Measurements from ENCODE around the gene STK32B.

The STK32B gene

DNA sequence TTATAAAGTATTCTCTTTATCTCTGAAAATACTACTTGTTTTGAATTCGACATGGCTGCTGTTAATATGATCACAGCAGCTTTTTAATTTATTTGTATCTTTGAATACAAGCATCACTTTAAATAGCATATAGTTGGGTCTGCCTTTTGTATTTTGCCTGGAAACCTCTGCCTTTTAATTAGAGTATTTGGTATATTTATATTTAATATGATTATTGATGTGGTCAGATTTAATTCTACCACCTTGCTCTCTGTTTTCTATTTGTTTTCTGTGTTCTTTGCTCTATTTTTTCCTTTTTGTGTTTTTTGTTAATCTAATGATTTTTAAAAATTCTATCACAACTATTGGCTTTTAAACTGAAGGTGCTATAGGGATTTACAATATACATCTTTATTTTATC is 21.7 kb downstream of the STK32B start:
- no peak for DNase-seq

DNA sequence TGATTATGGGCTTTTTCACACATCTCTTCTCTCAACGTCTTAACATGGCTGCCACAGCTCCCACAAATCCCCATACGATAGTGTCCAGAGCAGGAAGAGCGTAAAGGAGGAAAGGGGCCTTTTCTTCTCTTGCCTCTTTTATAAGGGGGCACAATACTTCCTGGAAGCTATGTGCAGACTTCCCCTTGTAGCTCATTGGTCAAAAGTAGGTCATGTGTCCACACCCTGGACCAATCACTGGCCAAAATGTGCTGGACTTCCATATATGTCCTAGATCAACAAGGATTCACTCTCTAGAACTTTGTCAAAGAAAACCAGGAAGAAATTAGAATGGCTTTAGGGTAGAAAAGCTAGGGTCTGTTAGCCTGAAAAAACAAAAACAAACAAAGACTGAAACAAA is 26.7 kb downstream of the STK32B start:
- DNase-seq: no peak

DNA sequence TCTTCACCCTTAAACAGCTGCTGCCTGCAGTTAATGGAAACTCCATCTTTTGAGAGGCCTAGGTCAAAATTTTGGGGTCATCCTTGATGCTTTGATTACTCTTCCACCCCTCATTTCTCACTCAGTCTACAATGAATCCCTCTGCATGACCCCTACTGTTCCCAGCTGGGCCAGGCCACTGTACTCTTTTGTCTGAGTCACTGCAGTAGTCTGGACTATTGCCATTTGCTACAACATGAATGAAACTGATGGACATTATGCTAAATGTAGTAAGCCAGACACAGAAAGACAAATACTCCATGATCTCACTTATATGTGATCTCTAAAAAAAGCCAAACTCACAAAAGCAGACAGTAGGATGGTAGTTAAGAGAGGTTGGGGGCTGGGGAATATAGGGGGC is 28.3 kb downstream of the STK32B start:
- peak; percentile 22 for DNase-seq

DNA sequence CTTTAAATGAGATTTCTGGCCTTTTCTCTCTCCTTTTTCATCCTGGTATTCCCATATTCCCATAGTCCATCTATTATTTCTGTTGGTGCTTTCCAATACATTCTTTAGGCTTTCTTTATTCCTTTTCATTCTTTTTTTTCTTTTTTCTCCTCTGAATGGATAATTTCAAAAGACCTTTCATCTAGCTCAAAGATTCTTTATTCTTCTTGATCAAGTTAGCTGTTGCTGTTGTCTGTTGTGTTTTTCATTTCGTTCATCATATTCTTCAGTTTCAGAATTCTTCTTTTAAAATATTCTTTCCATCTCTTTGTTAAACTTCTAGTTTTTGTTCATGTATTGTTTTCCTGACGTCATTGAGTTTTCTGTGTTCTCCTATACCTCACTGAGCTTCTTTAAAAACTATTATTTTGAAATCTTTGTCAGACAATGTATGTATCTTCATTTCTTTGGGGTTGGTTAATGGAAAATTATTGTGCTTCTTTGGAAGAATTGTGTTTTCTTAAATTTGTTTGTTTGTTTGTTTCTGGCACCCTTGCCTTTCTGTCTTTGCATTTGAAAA is 30.2 kb downstream of the STK32B start:
- no peak for DNase-seq

DNA sequence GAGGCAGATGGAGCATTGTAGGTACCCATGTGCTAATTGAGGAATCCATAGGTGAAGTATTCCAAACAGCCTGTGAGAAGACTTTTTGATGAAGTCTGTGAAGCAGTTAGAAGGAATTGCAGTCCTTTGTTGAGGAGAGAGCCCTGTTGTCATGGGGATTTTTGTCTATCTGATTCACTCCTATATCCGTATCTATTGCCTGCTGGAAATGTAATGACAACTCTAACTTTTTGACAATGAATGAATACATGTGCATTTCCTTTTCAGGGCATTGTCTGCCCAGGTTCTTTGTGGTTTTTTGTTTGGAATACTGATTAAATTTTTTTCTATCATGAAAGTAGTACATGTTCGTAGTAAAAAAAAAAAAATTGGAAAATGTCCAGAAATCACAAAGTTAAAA is 31.1 kb downstream of the STK32B start:
- no peak for DNase-seq

DNA sequence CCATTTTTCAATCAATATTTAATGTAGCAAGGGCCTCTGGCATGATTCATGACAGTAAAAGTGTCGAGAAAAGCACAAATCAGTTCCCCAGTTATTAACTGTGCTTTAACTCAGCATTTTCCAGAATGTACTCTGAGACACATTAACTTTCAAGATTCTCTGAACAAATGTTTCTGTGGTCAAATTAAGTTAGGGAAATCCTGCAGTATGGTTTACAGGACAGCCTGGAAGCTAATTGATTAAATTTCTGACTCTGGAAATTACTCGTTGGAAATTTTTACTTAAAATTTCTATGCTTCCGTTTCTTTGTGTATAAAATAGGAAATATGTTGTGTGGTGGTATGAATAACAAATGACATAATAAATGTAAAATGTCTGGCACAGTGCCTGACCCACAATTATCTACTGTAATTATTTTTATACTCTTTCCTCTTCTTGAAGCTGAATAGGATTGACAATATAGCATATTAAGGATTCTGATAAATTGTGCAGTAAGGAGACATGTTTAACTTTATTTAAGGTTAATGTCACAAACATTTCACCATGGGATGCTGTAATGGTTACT is 33.7 kb downstream of the STK32B start:
- no peak for DNase-seq

DNA sequence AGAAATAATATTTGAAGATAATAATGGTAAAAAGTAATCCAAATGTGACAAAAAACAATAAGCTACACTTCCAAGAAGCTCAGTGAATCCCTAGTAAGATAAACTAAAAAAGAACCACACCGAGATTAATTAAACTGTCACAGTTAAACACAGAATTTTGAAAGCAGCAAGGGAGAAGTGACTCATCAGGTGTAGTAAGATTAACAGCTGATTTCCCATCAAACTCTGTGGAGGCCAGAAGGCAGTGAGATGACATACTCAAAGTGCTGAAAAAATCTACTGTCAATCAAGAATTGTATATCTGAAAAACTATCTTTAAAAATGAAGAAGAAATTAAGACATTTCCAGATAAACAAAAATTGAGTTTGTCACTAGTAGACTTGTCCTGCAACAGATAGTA is 35.3 kb downstream of the STK32B start:
- DNase-seq: no peak

DNA sequence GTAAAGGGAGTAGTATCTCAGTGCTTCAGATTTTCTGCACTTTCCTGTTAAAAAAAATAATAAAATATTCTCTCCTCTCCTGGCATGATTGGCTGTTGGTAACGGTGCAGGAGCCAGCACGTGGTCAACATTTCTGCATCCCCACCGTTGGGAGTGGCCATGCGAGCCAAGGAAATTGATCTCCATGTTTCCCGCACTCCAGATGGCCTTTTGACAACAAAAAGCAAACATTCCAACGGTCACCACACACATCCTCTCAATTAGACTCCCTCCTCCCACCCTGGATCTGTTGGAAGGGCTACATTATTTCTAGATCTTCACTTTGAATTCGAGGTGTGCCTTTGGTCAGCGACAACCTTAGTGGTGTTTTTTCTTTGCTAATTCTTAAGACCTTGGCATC is 45.0 kb downstream of the STK32B start:
- no peak for DNase-seq

DNA sequence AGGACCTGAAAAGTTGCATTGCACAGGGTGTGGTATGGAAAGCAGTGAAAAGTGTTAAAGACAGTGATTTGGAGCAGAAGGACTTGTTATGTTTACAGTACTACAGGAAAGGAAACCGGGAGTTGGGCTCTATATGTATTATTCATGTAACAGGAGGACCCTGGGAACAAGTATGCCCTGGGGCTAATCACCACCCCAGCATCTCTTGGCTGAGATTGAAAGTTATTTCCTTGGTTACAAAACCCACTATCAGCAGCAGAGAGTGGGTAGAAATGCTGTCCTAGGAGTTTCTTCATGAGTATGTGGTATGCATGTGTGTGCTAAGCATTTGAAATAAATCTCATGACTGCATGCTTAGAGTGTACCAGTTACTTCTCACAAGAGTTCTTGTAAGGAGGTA is 46.9 kb downstream of the STK32B start:
- no peak for DNase-seq

DNA sequence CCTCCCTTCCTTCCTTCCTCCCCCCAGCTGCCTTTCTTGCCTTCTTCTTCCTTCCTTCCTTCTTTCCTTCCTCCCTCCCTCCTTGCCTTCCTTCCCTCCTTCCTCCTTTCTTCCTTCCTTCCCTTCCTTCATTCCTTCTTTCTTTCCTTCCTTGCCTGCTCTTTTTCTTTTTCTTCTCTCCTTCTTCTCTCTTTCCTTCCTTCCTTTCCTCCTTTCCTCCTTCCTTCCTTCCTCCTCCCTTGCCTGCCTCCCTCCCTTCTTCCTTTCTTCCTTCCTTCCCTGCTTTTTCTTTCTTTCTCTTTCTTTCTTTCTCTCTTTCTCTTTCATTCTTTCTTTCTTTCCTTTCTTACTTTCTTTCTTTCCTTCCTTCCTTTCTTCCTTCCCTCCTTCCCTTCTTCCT is 49.1 kb downstream of the STK32B start:
- no peak for DNase-seq

DNA sequence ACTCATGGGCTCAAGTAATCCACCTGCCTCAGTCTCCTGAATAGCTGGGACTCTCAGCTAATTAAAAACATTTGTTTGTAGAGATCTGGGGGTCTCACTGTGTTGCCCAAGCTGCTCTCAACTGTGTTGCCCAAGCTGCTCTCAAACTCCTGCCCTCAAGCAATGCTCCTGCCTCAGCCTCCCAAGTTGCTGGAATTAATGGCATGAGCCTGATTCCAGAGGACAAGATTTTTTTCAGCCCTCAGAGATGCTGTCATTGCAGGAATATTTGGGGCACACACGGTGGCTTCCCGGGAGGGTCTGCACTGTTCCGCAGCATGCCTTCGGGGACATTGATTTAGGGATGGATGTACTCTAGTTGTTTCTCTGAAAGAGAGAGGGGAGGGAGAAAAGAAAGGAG is 49.7 kb downstream of the STK32B start:
- no peak for DNase-seq

DNA sequence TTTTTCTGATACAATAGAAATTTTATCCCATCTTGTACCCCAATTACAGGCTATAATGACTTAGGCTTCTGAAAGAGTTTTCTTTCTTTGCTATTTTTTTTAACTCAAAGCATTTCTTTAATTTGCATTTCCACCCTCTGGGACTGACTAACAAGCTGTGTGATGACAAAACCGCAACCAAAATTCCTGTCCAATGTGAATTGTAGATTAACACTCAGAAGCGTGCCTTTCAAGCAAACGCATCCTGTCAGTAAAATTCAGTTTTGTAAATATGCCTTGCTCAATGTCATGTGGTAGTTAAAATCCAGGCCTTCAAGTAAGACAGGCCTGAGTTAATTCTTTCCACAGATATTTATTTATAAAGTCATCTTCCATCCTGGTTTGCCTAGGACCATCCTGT is 50.3 kb downstream of the STK32B start:
- DNase-seq: no peak

DNA sequence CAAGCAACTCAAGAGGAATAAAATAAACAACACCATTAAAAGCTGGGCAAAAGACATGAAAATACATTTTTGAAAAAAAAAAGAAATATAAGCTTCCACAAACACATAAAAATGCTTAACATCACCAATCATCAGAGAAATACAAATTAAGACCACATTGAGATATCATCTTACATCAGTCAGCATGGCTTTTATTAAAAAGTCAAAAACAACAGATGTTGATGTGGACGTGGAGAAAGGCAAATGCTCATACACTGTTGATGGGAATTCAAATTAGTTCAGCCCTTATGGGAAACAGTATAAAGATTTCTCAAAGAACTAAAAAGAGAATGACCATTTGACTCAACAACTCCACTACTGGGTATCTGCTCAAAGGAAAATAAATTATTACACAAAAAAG is 59.6 kb downstream of the STK32B start:
- DNase-seq: no peak

DNA sequence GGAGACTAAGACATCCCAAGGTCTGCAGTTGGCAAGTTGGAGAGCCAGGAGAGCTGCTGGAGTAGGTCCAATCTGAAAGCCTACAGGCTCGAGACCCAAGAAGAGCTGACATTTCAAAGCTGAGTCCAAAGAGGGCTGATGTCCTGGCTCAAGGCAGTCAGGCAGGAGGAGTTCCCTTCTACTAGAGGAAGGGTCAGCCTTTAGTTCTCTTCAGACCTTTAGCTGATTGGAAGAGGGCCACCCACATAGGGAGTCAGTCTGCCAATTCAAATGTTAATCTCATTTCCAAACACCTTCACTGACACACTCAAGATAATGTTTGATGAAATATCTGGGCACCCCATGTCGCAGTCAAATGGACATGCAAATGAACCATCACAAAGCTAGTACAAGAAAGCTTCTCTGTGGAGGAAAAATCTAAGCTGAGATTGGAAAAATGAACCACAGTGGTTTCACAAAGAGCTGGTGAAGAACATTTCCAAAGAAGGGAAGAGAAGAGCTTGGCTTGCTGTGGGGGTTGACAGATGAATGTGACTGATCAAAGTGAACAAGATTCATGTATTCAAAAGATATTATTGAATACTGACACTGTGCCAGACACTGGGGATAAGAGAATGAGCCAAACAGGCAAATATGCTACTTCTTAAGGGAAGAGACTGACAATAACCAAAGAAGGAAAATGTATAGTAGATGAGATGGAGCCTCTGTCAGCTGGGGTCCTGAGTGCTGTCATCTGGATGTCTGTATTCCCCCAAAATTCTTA is 61.2 kb downstream of the STK32B start:
- DNase-seq: no peak

DNA sequence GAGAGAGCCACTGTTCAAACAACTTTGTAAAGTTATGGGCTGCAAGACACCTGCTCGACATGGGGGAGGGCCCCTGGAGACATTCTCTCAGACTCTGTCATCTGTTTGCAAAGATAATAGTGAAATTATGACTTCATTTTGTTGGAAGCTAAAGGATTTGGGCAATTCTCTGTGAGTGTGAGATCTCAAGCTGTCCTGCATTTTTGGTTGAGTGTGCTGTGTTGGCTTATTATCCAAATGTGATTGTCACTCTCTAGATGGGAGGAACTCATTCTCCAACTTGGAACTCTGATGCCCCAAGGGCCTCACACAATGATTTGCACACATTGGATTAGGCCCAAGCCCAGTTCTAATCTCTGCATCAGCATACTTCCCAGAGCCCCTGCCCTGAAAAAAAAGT is 63.7 kb downstream of the STK32B start:
- DNase-seq: no peak

DNA sequence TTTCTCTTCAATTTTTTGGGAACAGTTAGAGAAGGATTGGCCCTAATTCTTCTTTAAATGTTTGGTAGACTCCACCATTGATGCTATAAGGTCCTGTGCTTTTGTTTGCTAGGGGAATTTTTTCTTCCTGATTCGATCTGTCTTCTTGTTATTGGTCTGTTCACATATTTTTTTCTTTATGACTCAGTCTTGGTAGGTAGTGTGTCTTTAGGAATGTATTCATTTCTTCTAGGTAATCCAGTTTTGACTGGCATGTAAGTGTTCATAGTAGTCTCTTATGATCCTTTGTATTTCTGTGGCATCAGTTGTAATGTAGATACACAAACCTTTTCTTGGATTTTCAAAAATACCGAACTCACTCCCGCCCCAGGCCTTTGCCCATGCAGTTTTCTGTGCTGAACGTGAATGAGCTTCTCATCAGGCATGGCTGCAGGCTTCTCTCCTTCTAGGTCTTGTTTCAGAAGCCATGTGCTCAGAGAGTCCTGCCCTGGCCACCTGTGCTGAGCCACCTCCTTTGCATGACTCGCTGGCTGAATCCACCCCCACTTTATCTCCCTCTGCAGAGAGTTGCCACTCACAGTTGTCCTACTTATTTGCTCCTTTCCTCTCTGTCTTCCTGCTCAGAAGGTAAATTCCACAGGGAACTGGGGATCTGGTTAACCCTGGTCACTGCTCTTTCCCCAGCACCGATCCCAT is 67.0 kb downstream of the STK32B start:
- DNase-seq: no peak

DNA sequence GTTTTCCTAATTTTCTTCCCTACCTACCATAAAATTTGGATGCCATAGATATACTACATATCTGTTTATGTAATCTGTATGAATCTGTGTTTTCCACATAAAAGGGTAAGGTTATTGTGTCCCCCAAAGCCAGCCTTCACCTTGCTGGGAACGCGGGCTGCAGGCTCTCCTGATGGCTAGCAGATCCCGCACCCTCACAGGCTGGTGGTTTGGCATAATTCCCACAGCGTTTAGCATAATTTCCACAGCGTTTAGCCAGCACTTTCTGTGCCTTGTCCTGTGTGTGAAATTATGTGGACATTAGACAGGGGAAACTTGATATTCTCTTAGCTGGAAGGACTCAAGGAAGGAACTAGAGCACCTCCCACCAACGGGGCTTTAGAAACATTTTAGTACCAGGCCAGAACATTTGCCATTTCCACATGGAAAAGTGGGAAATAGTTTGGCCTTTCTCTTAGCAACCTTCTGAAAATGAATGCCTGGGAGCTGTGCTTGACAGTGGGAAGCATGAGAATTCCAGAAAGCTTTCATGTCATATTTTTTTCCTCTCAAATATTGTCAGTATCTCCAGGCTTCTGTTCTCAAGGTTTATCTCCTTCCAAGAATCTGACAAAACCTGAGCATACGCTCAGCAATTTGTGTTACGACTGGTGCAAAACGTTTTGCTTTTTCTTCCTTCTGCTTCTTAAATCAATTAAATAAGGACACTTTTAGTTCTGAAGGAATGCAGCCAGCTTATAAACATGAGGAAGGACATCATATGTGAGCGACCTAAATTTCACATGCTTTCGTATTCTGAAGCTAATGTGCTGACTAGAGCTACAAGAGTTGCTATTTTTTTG is 67.9 kb downstream of the STK32B start:
- DNase-seq: no peak

DNA sequence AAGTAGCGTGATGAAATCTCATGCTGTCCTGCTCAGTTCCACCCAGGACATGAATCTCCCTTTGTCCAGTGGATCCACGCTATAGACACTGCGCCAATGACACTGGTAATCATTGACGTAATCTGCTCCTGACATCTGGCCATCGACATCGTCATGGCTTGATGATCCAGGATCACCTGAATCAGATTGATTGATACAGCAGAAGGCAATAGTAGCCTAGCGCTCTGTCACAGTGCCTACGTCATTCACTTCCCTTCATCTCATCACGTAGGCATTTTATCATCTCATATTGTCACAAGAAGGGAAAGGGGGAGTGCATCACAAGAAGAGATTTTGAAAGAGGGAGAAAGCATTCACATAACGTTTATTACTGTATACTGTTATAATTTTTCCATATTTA is 68.8 kb downstream of the STK32B start:
- no peak for DNase-seq

DNA sequence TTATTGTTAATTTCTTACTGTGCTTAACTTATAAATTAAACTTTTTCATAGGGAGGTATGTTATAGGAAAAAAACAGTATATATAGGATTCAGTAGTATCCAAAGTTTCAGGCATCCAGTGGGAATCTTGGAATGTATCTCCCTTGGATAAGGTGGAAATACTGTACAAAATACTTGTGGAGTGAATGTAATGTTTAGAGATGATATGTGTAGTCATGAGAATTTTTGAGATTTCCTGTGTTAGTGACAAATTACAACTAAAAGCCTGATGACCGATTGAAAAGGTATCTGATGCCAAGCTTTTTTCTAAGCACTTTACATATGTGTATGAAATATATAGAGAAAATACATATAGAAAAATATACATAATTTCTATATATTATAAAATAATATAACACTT is 69.2 kb downstream of the STK32B start:
- no peak for DNase-seq

DNA sequence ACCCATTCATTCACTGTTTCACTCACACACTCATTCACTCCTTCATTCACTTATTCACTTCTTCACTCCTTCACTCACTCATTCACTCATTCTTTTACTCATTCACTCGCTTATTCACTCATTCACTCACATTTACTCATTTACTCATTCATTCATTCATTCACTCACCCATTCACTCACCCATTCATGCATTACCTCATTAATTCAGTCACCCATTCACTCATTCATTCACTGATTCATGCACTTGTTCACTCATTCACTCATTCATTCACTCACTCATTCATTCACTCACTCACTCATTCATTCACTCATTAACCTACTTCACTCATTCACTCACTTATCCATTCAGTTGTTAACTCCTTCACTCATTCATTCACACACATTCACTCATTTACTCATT is 70.8 kb downstream of the STK32B start:
- DNase-seq: no peak

DNA sequence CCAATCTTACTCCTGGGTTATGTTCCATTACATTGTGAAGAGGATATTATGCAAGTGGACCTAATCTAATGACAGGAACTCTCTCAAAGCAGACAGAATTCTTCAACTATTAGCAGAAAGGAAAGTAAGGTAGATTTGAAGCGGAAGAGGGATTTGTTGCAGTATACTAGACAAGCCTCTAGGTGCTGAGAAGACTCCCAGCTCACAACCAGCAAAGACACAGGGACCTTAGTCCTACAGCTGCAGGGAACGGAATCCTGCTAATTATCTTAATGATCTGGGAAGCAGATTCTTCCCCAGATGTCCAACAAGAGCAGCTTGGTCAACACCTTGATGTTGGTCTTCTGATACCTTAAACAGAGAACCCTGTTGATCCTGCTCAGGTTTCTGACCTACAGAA is 73.6 kb downstream of the STK32B start:
- peak; percentile 50 for DNase-seq

DNA sequence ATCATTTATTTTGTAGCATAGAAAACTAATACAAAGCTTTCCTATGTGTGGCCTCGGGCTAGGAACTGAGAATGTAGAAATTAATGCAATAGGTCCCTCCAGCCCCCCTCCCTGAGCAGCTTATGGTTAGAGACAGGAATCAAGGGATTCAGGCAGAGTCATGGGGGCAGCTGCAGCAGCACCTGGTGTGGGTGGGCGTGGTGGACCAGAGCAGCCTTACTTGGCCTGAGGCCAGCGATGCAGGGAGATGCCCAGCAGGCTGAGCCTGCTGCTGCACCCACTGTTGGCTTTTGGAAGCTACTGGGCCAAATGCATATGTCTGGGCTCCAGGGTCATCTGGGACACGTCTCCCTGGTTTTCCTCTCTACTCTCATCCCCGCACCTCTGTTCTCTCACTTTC is 74.0 kb downstream of the STK32B start:
- peak; percentile 70 for DNase-seq

DNA sequence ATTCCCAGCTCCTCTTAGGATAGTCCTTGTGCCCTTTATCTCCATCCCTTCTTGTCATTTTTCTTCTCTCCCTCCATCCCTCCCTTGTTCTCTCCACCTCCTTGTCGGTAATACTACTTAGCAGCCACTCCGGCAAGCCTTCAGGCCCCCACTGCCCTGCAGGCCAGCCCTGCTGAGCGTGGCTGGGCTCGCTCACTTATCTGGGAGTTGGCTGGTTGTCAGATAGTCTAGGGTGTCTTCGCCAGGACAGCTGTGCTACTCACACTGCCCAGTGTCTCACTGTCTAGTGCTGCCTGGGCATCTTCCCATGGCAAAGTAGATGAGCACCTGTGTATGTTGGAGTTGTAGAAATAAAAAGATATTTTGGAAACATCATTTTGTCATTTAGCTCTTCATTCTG is 75.0 kb downstream of the STK32B start:
- no peak for DNase-seq

All from NCI-H69 (cell line).